OCI-LY1 (cell line): ENCODE data around the gene SNED1.

Source experiments
- EZH2 ChIP-seq: fragments of 200-600 bp; sonication (generic), shearing (Covaris generic); IDR thresholded peaks from 2 replicates; pipeline ENCODE4 v1.8.0; 2017; ENCODE audit warnings: borderline replicate concordance, mixed run types, mild to moderate bottlenecking, antibody characterized with exemption, low read length, moderate library complexity, mixed read lengths
- TF ChIP-seq, protein P1 (sequence below): fragments of 200-600 bp; sonication (generic), shearing (Covaris generic); IDR thresholded peaks from 2 replicates; pipeline ENCODE4 v1.5.1; 2017; ENCODE audit warnings: mild to moderate bottlenecking, antibody characterized with exemption, low read length, moderate library complexity, mixed read lengths

DNA sequence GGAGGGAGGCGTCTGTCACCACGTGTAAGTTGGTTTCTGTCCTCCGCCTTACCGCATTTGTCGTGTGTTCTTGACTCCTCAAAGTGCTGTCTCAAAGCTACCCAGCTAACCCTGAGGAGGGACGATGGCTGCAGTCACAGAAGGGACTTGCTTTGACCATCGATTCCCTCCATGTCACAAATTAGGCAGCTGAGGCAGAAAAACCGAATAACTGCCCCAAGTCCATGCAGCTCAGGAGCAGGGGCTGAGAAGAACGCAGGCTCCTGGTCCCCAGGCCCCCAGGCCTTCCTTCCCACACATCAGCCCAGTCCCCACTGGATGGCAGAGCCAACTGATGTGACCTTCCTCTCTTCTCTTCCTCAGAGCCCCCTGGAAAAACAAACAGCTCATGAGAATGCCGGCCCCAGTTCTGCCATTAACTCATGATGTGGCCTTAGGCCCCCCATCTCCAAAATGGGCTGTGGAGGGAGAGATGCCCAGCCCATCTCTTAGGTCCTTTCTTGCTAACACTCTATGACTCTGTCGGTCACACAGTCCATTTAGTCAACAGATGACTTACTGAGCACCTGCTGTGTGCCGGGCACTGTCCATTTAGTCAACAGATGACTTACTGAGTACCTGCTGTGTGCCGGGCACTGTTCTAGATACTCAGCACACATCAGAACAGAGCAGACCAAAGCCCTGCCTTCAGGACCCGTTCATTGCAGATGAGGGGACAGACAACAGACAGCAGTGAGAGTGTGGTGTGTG, 84.1 kb downstream of the SNED1 start:
- TF ChIP-seq, protein P1, sequence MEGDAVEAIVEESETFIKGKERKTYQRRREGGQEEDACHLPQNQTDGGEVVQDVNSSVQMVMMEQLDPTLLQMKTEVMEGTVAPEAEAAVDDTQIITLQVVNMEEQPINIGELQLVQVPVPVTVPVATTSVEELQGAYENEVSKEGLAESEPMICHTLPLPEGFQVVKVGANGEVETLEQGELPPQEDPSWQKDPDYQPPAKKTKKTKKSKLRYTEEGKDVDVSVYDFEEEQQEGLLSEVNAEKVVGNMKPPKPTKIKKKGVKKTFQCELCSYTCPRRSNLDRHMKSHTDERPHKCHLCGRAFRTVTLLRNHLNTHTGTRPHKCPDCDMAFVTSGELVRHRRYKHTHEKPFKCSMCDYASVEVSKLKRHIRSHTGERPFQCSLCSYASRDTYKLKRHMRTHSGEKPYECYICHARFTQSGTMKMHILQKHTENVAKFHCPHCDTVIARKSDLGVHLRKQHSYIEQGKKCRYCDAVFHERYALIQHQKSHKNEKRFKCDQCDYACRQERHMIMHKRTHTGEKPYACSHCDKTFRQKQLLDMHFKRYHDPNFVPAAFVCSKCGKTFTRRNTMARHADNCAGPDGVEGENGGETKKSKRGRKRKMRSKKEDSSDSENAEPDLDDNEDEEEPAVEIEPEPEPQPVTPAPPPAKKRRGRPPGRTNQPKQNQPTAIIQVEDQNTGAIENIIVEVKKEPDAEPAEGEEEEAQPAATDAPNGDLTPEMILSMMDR = no peak
- no peak for TF ChIP-seq EZH2
